ENCODE results near the gene STK25. TPM values are rescaled to one million over a fixed set of nuclear protein-coding genes. Genes with fewer than 3 reads are reported as not detected.

STK25 gene
- total and polyA plus RNA-seq, 2 donors (not counting 3 experiments of a cell fraction or from before 2014, with no cell fraction given): 286 to 715 TPM

DNA sequence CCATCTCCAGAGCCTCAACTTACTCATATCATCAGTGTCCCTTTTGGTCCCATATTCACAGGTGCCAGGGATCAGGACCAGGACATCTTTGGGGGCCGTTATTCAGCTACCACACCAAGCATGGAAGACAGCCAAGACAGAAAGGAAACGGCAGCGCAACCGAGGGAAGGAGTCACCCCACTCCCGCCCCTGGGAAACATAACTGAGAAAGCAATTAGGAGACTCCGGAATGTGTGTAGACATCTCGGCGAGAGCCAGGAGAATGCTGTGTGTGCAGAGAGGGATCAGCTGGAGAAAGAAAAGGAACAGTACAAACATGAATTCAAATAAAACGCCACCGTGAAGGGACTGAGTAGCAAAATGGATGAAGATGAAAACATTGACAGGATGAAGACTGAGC is 36.7 kb upstream of the STK25 start:
- Histone ChIP-seq H3K4me1 (ENCODE audit: control insufficient read depth, extremely low read depth, insufficient read depth, low read length) (peaks cover 39% of the 10 kb centered on the region), H3K36me3 (ENCODE audit: control insufficient read depth in 2 of 2, extremely low read depth in 1 of 2, insufficient read depth in 2 of 2, low read length in 2 of 2) (no peaks in the 10 kb centered on the region), H4K20me1 (replicated peaks; ENCODE audit: control insufficient read depth, extremely low read depth, insufficient read depth, low read length) (no peaks in the 10 kb centered on the region), H3K4me2 (ENCODE audit: insufficient read depth, low read length) (peak overlapping the region; percentile 26), H2AFZ (ENCODE audit: low read depth, low read length) (peak overlapping the region; percentile 18), H3K79me2 (ENCODE audit: control insufficient read depth, insufficient read depth, low read length) (no peaks in the 10 kb centered on the region), H3K4me3 (replicated peaks in 1 of 3; ENCODE audit: insufficient read depth in 1 of 3, low read depth in 1 of 3, low read length in 3 of 3) (no peak overlapping the region), H3K27me3 (ENCODE audit: control insufficient read depth in 2 of 2, insufficient read depth in 2 of 2, low read length in 2 of 2) (no peaks in the 10 kb centered on the region), H3K27ac (ENCODE audit: insufficient read depth, low read depth, low read length) (no peak overlapping the region), H3K9ac (replicated peaks; ENCODE audit: extremely low read depth, insufficient read depth, low read length) (no peak overlapping the region), H3K9me3 (replicated peaks; ENCODE audit: control insufficient read depth, insufficient read depth, low read length) (no peaks in the 10 kb centered on the region), H3K9me1 (replicated peaks; ENCODE audit: control insufficient read depth, extremely low read depth, insufficient read depth, low read length) (no peaks in the 10 kb centered on the region)
- no TSS peak for BruUV-seq (replicated peaks)
- intact Hi-C loops (cut with micrococcal nuclease) (no loop called here), dilution Hi-C loops (cut with MboI; ENCODE audit: extremely low pct_ligation_motif_present, low sequenced_read_pairs) (no loop called here)
- TF ChIP-seq POLR2A (IDR thresholded peaks at IDR 0.05; ENCODE audit: low read depth, low read length) (no peak), POLR2AphosphoS5 (IDR thresholded peaks at IDR 0.05; ENCODE audit: insufficient read depth, low read depth, low read length) (peak; percentile 12)
- DNase-seq (ENCODE audit: low read depth, low spot score) (peak; percentile 46), FAIRE-seq (peak; percentile 85)
- ChIA-PET CTCF (interaction anchor here (1.3 kb wide), 1 partner anchor 16 kb away, joined by 3 read pairs; no protein-coding TSS in a partner anchor), POLR2A (interaction anchor here (0.5 to 0.6 kb wide), 2 partner anchors 11 to 15 kb away, joined by 3 to 4 read pairs; no protein-coding TSS in a partner anchor)

- Histone ChIP-seq H3K36me3 (ENCODE audit: control insufficient read depth in 2 of 2, extremely low read depth in 1 of 2, insufficient read depth in 2 of 2, low read length in 2 of 2) (no peaks in the 10 kb centered on the region), H3K4me2 (ENCODE audit: insufficient read depth, low read length) (no peak overlapping the region), H3K79me2 (ENCODE audit: control insufficient read depth, insufficient read depth, low read length) (no peaks in the 10 kb centered on the region), H3K27ac (ENCODE audit: insufficient read depth, low read depth, low read length) (no peak overlapping the region), H3K9ac (replicated peaks; ENCODE audit: extremely low read depth, insufficient read depth, low read length) (no peak overlapping the region), H3K9me3 (replicated peaks; ENCODE audit: control insufficient read depth, insufficient read depth, low read length) (no peaks in the 10 kb centered on the region), H3K4me3 (replicated peaks in 1 of 3; ENCODE audit: insufficient read depth in 1 of 3, low read depth in 1 of 3, low read length in 3 of 3) (no peak overlapping the region), H4K20me1 (replicated peaks; ENCODE audit: control insufficient read depth, extremely low read depth, insufficient read depth, low read length) (no peaks in the 10 kb centered on the region), H2AFZ (ENCODE audit: low read depth, low read length) (no peak overlapping the region), H3K9me1 (replicated peaks; ENCODE audit: control insufficient read depth, extremely low read depth, insufficient read depth, low read length) (no peaks in the 10 kb centered on the region), H3K4me1 (ENCODE audit: control insufficient read depth, extremely low read depth, insufficient read depth, low read length) (peaks cover 30% of the 10 kb centered on the region), H3K27me3 (ENCODE audit: control insufficient read depth in 2 of 2, insufficient read depth in 2 of 2, low read length in 2 of 2) (no peaks in the 10 kb centered on the region)
- dilution Hi-C loops (cut with MboI; ENCODE audit: extremely low pct_ligation_motif_present, low sequenced_read_pairs): no loop called here
- intact Hi-C loops (cut with micrococcal nuclease): no loop called here
- TF ChIP-seq, protein P1, sequence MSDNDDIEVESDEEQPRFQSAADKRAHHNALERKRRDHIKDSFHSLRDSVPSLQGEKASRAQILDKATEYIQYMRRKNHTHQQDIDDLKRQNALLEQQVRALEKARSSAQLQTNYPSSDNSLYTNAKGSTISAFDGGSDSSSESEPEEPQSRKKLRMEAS (IDR thresholded peaks at IDR 0.05; ENCODE audit: insufficient read depth, insufficient read length): no peak
- TF ChIP-seq MYC (IDR thresholded peaks at IDR 0.05; ENCODE audit: low read depth, low read length): no peak
- TF ChIP-seq, protein P2, sequence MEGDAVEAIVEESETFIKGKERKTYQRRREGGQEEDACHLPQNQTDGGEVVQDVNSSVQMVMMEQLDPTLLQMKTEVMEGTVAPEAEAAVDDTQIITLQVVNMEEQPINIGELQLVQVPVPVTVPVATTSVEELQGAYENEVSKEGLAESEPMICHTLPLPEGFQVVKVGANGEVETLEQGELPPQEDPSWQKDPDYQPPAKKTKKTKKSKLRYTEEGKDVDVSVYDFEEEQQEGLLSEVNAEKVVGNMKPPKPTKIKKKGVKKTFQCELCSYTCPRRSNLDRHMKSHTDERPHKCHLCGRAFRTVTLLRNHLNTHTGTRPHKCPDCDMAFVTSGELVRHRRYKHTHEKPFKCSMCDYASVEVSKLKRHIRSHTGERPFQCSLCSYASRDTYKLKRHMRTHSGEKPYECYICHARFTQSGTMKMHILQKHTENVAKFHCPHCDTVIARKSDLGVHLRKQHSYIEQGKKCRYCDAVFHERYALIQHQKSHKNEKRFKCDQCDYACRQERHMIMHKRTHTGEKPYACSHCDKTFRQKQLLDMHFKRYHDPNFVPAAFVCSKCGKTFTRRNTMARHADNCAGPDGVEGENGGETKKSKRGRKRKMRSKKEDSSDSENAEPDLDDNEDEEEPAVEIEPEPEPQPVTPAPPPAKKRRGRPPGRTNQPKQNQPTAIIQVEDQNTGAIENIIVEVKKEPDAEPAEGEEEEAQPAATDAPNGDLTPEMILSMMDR (IDR thresholded peaks at IDR 0.05; ENCODE audit: extremely low read depth in 1 of 2, insufficient read depth in 1 of 2, low read depth in 1 of 2, low read length in 2 of 2): no peak
- no peak for TF ChIP-seq FOS (IDR thresholded peaks at IDR 0.05; ENCODE audit: borderline replicate concordance, insufficient read depth, low read length)
- no peak for TF ChIP-seq GATA2 (IDR thresholded peaks at IDR 0.05; ENCODE audit: insufficient read depth, insufficient read length, low read depth, low read length)
- no peak for TF ChIP-seq POLR2A (IDR thresholded peaks at IDR 0.05; ENCODE audit: low read depth, low read length)
- no peak for TF ChIP-seq POLR2AphosphoS5 (IDR thresholded peaks at IDR 0.05; ENCODE audit: insufficient read depth, low read depth, low read length)
- TF ChIP-seq EZH2 (IDR thresholded peaks at IDR 0.05; ENCODE audit: borderline replicate concordance, low read depth, low read length, severe bottlenecking): no peak
- ChIA-PET CTCF (no interaction called here), POLR2A (no interaction called here)
- FAIRE-seq: no peak
- no peak for DNase-seq (ENCODE audit: low read depth, low spot score)
- BruUV-seq (replicated peaks): no TSS peak
These were observed 33.9 kb upstream of the STK25 start for GRCh38 chr2:241542278-241542605.
